K562 (cell line): ENCODE results near the gene ARHGAP42. TPM values are rescaled to one million over a fixed set of nuclear protein-coding genes. Genes with fewer than 3 reads are reported as not detected.

Experiments
- ATAC-seq: fragments of 200-7000 bp; cut with Tn5 transposase; 3 replicates; pipeline ENCODE4 v1.9.1; 2020; ENCODE audit warnings: moderate library complexity
- BruUV-seq: library from RNA; stranded (reverse); fragments of 400-500 nt; replicated peaks from 2 replicates; lab custom pipeline; 2021; lab: Mats Ljungman, UMichigan
- CTCF ChIA-PET: fragments of 300-600 bp; formaldehyde crosslinking; extraction: SDS; loops from one replicate; lab custom pipeline; 2021; ENCODE audit warnings: low intra/inter-chr PET ratio; lab: Yijun Ruan, JAX
- POLR2A ChIA-PET: fragments of 300-600, 350-650 bp; sonication (Branson Sonifier 250); formaldehyde crosslinking; extraction: SDS; loops from one replicate; lab custom pipeline; 2021; ENCODE audit warnings: antibody characterized with exemption, inconsistent platforms; lab: Yijun Ruan, JAX
- DNase-seq, 4 experiments: peaks; one replicate each; pipeline versions ENCODE4 v3.0.0 to v3.0.0-alpha.2; 2011 to 2018; ENCODE audit warnings: low spot score in 3 of 4, mixed read lengths in 3 of 4; ENCODE audit errors: extremely low read depth in 1 of 4
- FAIRE-seq: peaks from 2 replicates; lab custom pipeline; 2011; peaks lifted over from hg19 to GRCh38; lab: Jason Lieb, UNC
- H2AFZ ChIP-seq: 2 replicates; pipeline ENCODE4 v1.6.0; 2011; ENCODE audit warnings: low read depth, low read length, control low read depth, inconsistent platforms
- H3K27ac ChIP-seq: fragments of 200-600 bp; 3 replicates; pipeline ENCODE4 v1.8.0; 2011; ENCODE audit warnings: low read depth, mild to moderate bottlenecking, control low read depth, inconsistent platforms, low read length, moderate library complexity, mixed read lengths; ENCODE audit errors: extremely low read depth
- H3K27me3 ChIP-seq, 2 experiments: fragments of 300-600 bp in 1 of 2; 2 replicates in 1 of 2; 3 replicates in 1 of 2; pipeline versions ENCODE4 v1.6.0 to v1.8.0; 2011; ENCODE audit warnings: inconsistent platforms in 2 of 2, low read length in 2 of 2, mild to moderate bottlenecking in 1 of 2, mixed read lengths in 1 of 2, moderate library complexity in 1 of 2; ENCODE audit not compliant: control insufficient read depth in 2 of 2, insufficient read depth in 2 of 2
- H3K36me3 ChIP-seq: fragments of 300-600 bp; 3 replicates; pipeline ENCODE4 v1.8.0; 2011; ENCODE audit warnings: mild to moderate bottlenecking, low read length, inconsistent platforms; ENCODE audit not compliant: control insufficient read depth, insufficient read depth
- H3K4me1 ChIP-seq, 2 experiments: fragments of 200-600 bp in 1 of 2; replicated peaks in 1 of 2; 2 replicates in 1 of 2; 3 replicates in 1 of 2; pipeline versions ENCODE4 v1.5.1 to v1.8.0; 2011; ENCODE audit warnings: inconsistent platforms in 2 of 2, low read length in 2 of 2, mild to moderate bottlenecking in 1 of 2, mixed read lengths in 1 of 2, moderate library complexity in 1 of 2; ENCODE audit not compliant: control insufficient read depth in 2 of 2, insufficient read depth in 2 of 2
- H3K4me2 ChIP-seq: 2 replicates; pipeline ENCODE4 v1.6.1; 2011; ENCODE audit warnings: low read length, control low read depth, inconsistent platforms, mixed read lengths; ENCODE audit not compliant: insufficient read depth
- H3K4me3 ChIP-seq: fragments of 200-600 bp; sonication (generic), shearing (Covaris generic); 2 replicates; pipeline ENCODE4 v1.5.1; 2016; ENCODE audit warnings: control low read depth, inconsistent platforms
- H3K79me2 ChIP-seq: fragments of 200-600 bp; 3 replicates; pipeline ENCODE4 v1.8.0; 2011; ENCODE audit warnings: low read length, inconsistent platforms; ENCODE audit not compliant: control insufficient read depth, insufficient read depth
- H3K9ac ChIP-seq, 2 experiments: 2 replicates each; pipeline versions ENCODE4 v1.6.0 to v1.6.1; 2011; ENCODE audit warnings: low read depth in 2 of 2, low read length in 2 of 2, control low read depth in 1 of 2, inconsistent platforms in 1 of 2, mild to moderate bottlenecking in 1 of 2, mixed read lengths in 1 of 2; ENCODE audit not compliant: insufficient read depth in 1 of 2
- H3K9me1 ChIP-seq: one replicate; pipeline ENCODE4 v1.6.0; 2011; ENCODE audit warnings: inconsistent platforms, mild to moderate bottlenecking, low read length, moderate library complexity; ENCODE audit not compliant: control insufficient read depth, insufficient read depth
- H3K9me3 ChIP-seq: replicated peaks from 2 replicates; pipeline ENCODE4 v1.5.1; 2011; ENCODE audit warnings: low read depth, low read length, inconsistent platforms; ENCODE audit not compliant: control insufficient read depth, insufficient read depth
- H4K20me1 ChIP-seq: replicated peaks from 2 replicates; pipeline ENCODE4 v1.6.1; 2011; ENCODE audit warnings: low read length, inconsistent platforms, mixed read lengths; ENCODE audit not compliant: control insufficient read depth, insufficient read depth
- BRF1 ChIP-seq: IDR thresholded peaks from 3 replicates; pipeline ENCODE4 v1.6.1; 2011; ENCODE audit warnings: borderline replicate concordance, mild to moderate bottlenecking; ENCODE audit not compliant: insufficient read length; ENCODE audit errors: extremely low read depth
- CHCHD3 ChIP-seq: fragments of 250-450 bp; sonication (Bioruptor Pico); IDR thresholded peaks from 2 replicates; pipeline ENCODE4 v2.1.2; 2022; ENCODE audit warnings: mild to moderate bottlenecking
- ETS2 ChIP-seq: IDR thresholded peaks from 2 replicates; pipeline ENCODE4 v1.6.1; 2016; ENCODE audit warnings: borderline replicate concordance, missing genetic modification characterization, mild to moderate bottlenecking, moderate library complexity, missing compliant biosample characterization; ENCODE audit not compliant: poor library complexity, severe bottlenecking
- EZH2 ChIP-seq: IDR thresholded peaks from 2 replicates; pipeline ENCODE4 v1.6.1; 2012; ENCODE audit warnings: low read depth, mild to moderate bottlenecking, inconsistent platforms, low read length, borderline replicate concordance
- FOXK2 ChIP-seq, 2 experiments: fragments of 450-650 bp; IDR thresholded peaks in 1 of 2; conservative IDR thresholded peaks in 1 of 2; 2 replicates each; pipeline ENCODE4 v1.6.1; 2016; ENCODE audit warnings: low read depth in 2 of 2, mild to moderate bottlenecking in 1 of 2
- GABPB2 ChIP-seq: fragments of 250-450 bp; sonication (Bioruptor Pico); conservative IDR thresholded peaks from 2 replicates; pipeline ENCODE4 v1.5.1; 2021; ENCODE audit warnings: mild to moderate bottlenecking
- HDAC6 ChIP-seq: IDR thresholded peaks from 2 replicates; pipeline ENCODE4 v1.6.1; 2012; ENCODE audit warnings: low read depth, mild to moderate bottlenecking, control low read depth, inconsistent platforms, low read length, moderate library complexity
- KLF16 ChIP-seq: IDR thresholded peaks from 2 replicates; pipeline ENCODE4 v1.6.1; 2016; ENCODE audit warnings: antibody characterized with exemption
- NCOA2 ChIP-seq, 2 experiments: fragments of 450-650 bp; IDR thresholded peaks; 2 replicates each; pipeline ENCODE4 v1.6.1; 2018; ENCODE audit warnings: mild to moderate bottlenecking in 2 of 2, moderate library complexity in 1 of 2; ENCODE audit not compliant: partially characterized antibody in 2 of 2
- PPARD ChIP-seq: fragments of 250-450 bp; sonication (Bioruptor Pico); IDR thresholded peaks from 2 replicates; pipeline ENCODE4 v1.8.0; 2022; ENCODE audit warnings: inconsistent platforms, mild to moderate bottlenecking, moderate library complexity
- THRB ChIP-seq: fragments of 450-650 bp; formaldehyde crosslinking; conservative IDR thresholded peaks from 2 replicates; pipeline ENCODE4 v1.4.0; 2022; ENCODE audit warnings: mild to moderate bottlenecking, missing genetic modification characterization
- ZNF79 ChIP-seq: fragments of 250-450 bp; sonication (Bioruptor Pico); IDR thresholded peaks from 2 replicates; pipeline ENCODE4 v1.4.0; 2020; ENCODE audit warnings: low read depth, mild to moderate bottlenecking, moderate library complexity
- ZZZ3 ChIP-seq: fragments of 450-650 bp; IDR thresholded peaks from 2 replicates; pipeline ENCODE4 v1.6.1; 2016; ENCODE audit warnings: antibody characterized with exemption, mild to moderate bottlenecking, moderate library complexity
- WGBS: fragments of 100-300 bp; shearing (Covaris generic); methylation state at CpG from one replicate; pipeline ENCODE4 v1.1.6; 2016; ENCODE audit warnings: low coverage, mixed read lengths; ENCODE audit not compliant: insufficient coverage; ENCODE audit errors: missing lambda C conversion rate; 5-methylcytosine and 5-hydroxymethylcytosine counted together
- in situ Hi-C: fragments of 300-500 bp; cut with MboI; formaldehyde crosslinking; loops from 4 replicates; pipeline ENCODE4 v1.15.0; 2018; ENCODE audit warnings: inconsistent platforms, mixed read lengths
- intact Hi-C: fragments of 100-400 bp; cut with micrococcal nuclease; formaldehyde crosslinking; loops from 2 replicates; pipeline ENCODE4 v1.14.2; 2022
- polyA plus RNA-seq, 8 experiments: library from polyadenylated mRNA; depleted of rRNA in 4 of 8; stranded (reverse) in 5 of 8; unstranded in 3 of 8; fragments of >200 nt; fragmentation: Nextera tagmentation in 2 of 8; fragmentation: Illumina TruSeq in 1 of 8; extraction: Ambion mirVana in 2 of 8; extraction: Trizol in 1 of 8; gene quantifications; 2 replicates each; pipeline versions ENCODE4 v1.2.1 to v1.2.3, GENCODE V29; 2011 to 2014; ENCODE audit warnings: inconsistent platforms in 1 of 8, missing spikeins in 1 of 8
- total RNA-seq, 7 experiments: library from RNA; depleted of rRNA in 6 of 7; stranded (reverse); fragments of >200 nt in 6 of 7; fragmentation: Illumina TruSeq in 2 of 7; extraction: Trizol in 2 of 7; gene quantifications; 2 replicates each; pipeline versions ENCODE4 v1.2.1 to v1.2.3, GENCODE V29; 2011 to 2021; ENCODE audit warnings: low replicate concordance in 1 of 7
- TF ChIP-seq, protein P1 (sequence below): IDR thresholded peaks from 2 replicates; pipeline ENCODE4 v1.6.1; 2011; ENCODE audit warnings: borderline replicate concordance, low read depth, mild to moderate bottlenecking, moderate library complexity, low read length; ENCODE audit not compliant: insufficient read depth, poor library complexity, severe bottlenecking
- TF ChIP-seq, protein P2 (sequence below): fragments of 450-650 bp; IDR thresholded peaks from 2 replicates; pipeline ENCODE4 v1.7.0; 2016; ENCODE audit warnings: borderline replicate concordance

ARHGAP42 gene
- total and polyA plus RNA-seq, 9 of the 15 experiments (the other 6 are each of a cell fraction or from before 2014, with no cell fraction given): 0.95 to 6.1 (median 2.4) TPM

DNA sequence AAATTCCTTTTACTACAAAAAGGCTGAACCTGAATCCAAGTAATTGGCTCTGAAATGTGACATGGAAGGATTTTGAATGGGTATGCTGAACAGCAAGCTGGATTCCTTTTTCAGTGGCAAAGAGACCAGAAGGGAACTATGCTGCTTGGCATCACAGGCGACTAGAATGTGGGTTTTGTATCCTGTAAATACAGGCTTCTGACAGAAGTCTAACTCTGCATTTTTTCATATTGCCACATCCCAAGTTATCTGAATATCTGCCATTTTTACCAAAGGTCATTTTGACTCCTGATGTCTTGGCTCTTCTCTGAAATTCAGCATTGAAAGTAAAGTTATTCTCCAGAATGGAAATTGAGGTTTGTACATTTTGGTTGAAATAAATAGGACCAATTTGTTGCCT, 145.7 kb downstream of the ARHGAP42 start:
- Histone ChIP-seq H3K9ac (no peak overlapping the region), H3K27ac (no peak overlapping the region), H2AFZ (no peak overlapping the region), H3K4me2 (no peak overlapping the region), H3K36me3 (no peaks in the 10 kb centered on the region), H3K4me3 (no peak overlapping the region), H3K9me1 (no peaks in the 10 kb centered on the region), H4K20me1 (no peaks in the 10 kb centered on the region), H3K4me1 (no peaks in the 10 kb centered on the region; a peak in 1 of 5 replicates), H3K27me3 (no peaks in the 10 kb centered on the region), H3K79me2 (no peaks in the 10 kb centered on the region), H3K9me3 (no peaks in the 10 kb centered on the region)
- ATAC-seq: no peak
- no peak for DNase-seq
- BruUV-seq: no TSS peak
- ChIA-PET POLR2A (no interaction called here), CTCF (interaction anchor here (0.6 kb wide), 1 partner anchor 10 kb away, joined by 3 read pairs; no protein-coding TSS in a partner anchor)
- FAIRE-seq: no peak
- in situ Hi-C loops: no loop called here
- intact Hi-C loops: no loop called here
- WGBS: 33% methylated on average over 1 of the region's 1 CpG
- no peak for TF ChIP-seq PPARD (CRISPR knock-in tag)
- no peak for TF ChIP-seq THRB (CRISPR knock-in tag)
- TF ChIP-seq FOXK2 (conservative IDR thresholded peaks at IDR 0.05 in 1 of 2, IDR thresholded peaks at IDR 0.05 in 1 of 2; ENCODE audit: low read depth in 2 of 2): no peak
- TF ChIP-seq, protein P1, sequence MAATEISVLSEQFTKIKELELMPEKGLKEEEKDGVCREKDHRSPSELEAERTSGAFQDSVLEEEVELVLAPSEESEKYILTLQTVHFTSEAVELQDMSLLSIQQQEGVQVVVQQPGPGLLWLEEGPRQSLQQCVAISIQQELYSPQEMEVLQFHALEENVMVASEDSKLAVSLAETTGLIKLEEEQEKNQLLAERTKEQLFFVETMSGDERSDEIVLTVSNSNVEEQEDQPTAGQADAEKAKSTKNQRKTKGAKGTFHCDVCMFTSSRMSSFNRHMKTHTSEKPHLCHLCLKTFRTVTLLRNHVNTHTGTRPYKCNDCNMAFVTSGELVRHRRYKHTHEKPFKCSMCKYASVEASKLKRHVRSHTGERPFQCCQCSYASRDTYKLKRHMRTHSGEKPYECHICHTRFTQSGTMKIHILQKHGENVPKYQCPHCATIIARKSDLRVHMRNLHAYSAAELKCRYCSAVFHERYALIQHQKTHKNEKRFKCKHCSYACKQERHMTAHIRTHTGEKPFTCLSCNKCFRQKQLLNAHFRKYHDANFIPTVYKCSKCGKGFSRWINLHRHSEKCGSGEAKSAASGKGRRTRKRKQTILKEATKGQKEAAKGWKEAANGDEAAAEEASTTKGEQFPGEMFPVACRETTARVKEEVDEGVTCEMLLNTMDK: no peak
- no peak for TF ChIP-seq ZZZ3
- no peak for TF ChIP-seq ZNF79 (CRISPR knock-in tag)
- TF ChIP-seq KLF16: no peak
- TF ChIP-seq, protein P2, sequence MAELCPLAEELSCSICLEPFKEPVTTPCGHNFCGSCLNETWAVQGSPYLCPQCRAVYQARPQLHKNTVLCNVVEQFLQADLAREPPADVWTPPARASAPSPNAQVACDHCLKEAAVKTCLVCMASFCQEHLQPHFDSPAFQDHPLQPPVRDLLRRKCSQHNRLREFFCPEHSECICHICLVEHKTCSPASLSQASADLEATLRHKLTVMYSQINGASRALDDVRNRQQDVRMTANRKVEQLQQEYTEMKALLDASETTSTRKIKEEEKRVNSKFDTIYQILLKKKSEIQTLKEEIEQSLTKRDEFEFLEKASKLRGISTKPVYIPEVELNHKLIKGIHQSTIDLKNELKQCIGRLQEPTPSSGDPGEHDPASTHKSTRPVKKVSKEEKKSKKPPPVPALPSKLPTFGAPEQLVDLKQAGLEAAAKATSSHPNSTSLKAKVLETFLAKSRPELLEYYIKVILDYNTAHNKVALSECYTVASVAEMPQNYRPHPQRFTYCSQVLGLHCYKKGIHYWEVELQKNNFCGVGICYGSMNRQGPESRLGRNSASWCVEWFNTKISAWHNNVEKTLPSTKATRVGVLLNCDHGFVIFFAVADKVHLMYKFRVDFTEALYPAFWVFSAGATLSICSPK: no peak
- no peak for TF ChIP-seq CHCHD3 (CRISPR knock-in tag)
- no peak for TF ChIP-seq NCOA2 (IDR thresholded peaks at IDR 0.05; ENCODE audit: partially characterized antibody in 2 of 2)
- TF ChIP-seq EZH2: no peak
- no peak for TF ChIP-seq BRF1
- no peak for TF ChIP-seq ETS2
- no peak for TF ChIP-seq HDAC6
- TF ChIP-seq GABPB2 (CRISPR knock-in tag): no peak
